Measurements from ENCODE around the gene DIPK1A.

DIPK1A gene

GRCh38 chr1:92872719-92873118 is 88.5 kb downstream of the DIPK1A start:
- H3K9me3 Mint-ChIP-seq: no peaks in the 10 kb centered on the region
- no peak overlapping the region for H3K27ac Mint-ChIP-seq
- peaks cover 19% of the 10 kb centered on the region for H3K36me3 Mint-ChIP-seq (ENCODE audit: low read depth)
- no peak overlapping the region for H3K4me3 Mint-ChIP-seq
- no peaks in the 10 kb centered on the region for H3K27me3 Mint-ChIP-seq (ENCODE audit: low read depth)
- peaks cover 8% of the 10 kb centered on the region for H3K4me1 Mint-ChIP-seq (ENCODE audit: low read depth)

- H3K4me3 Mint-ChIP-seq: no peak overlapping the region
- H3K36me3 Mint-ChIP-seq (ENCODE audit: low read depth): peaks cover 20% of the 10 kb centered on the region
- H3K27ac Mint-ChIP-seq: no peak overlapping the region
- no peaks in the 10 kb centered on the region for H3K27me3 Mint-ChIP-seq (ENCODE audit: low read depth)
- H3K9me3 Mint-ChIP-seq: no peaks in the 10 kb centered on the region
- H3K4me1 Mint-ChIP-seq (ENCODE audit: low read depth): no peaks in the 10 kb centered on the region
These were observed 90.7 kb downstream of the DIPK1A start for GRCh38 chr1:92870591-92870990.

GRCh38 chr1:92864131-92864530 is 97.1 kb downstream of the DIPK1A start:
- Mint-ChIP-seq H3K4me1 (ENCODE audit: low read depth) (peaks cover 4% of the 10 kb centered on the region), H3K27me3 (ENCODE audit: low read depth) (no peaks in the 10 kb centered on the region), H3K27ac (no peak overlapping the region), H3K36me3 (ENCODE audit: low read depth) (peaks cover 7% of the 10 kb centered on the region), H3K9me3 (no peaks in the 10 kb centered on the region), H3K4me3 (no peak overlapping the region)

GRCh38 chr1:92862605-92863004 is 98.7 kb downstream of the DIPK1A start:
- no peak overlapping the region for H3K27ac Mint-ChIP-seq
- H3K9me3 Mint-ChIP-seq: no peaks in the 10 kb centered on the region
- H3K4me3 Mint-ChIP-seq: no peak overlapping the region
- peaks cover 13% of the 10 kb centered on the region for H3K4me1 Mint-ChIP-seq (ENCODE audit: low read depth)
- no peaks in the 10 kb centered on the region for H3K27me3 Mint-ChIP-seq (ENCODE audit: low read depth)
- peaks cover 7% of the 10 kb centered on the region for H3K36me3 Mint-ChIP-seq (ENCODE audit: low read depth)

- no peaks in the 10 kb centered on the region for H3K27me3 Mint-ChIP-seq (ENCODE audit: low read depth)
- peak overlapping the region; percentile 69 for H3K4me3 Mint-ChIP-seq
- peaks cover 17% of the 10 kb centered on the region for H3K4me1 Mint-ChIP-seq (ENCODE audit: low read depth)
- H3K36me3 Mint-ChIP-seq (ENCODE audit: low read depth): peaks cover 9% of the 10 kb centered on the region
- H3K27ac Mint-ChIP-seq: peak overlapping the region; percentile 34
- peaks cover 7% of the 10 kb centered on the region for H3K9me3 Mint-ChIP-seq
These were observed 101.7 kb downstream of the DIPK1A start for GRCh38 chr1:92859400-92860039.

- H3K27ac Mint-ChIP-seq: peak overlapping the region; percentile 34
- H3K4me1 Mint-ChIP-seq (ENCODE audit: low read depth): peaks cover 20% of the 10 kb centered on the region
- no peaks in the 10 kb centered on the region for H3K27me3 Mint-ChIP-seq (ENCODE audit: low read depth)
- peaks cover 11% of the 10 kb centered on the region for H3K36me3 Mint-ChIP-seq (ENCODE audit: low read depth)
- peak overlapping the region; percentile 69 for H3K4me3 Mint-ChIP-seq
- peaks cover 8% of the 10 kb centered on the region for H3K9me3 Mint-ChIP-seq
These were observed 102.5 kb downstream of the DIPK1A start for GRCh38 chr1:92858564-92859399.

- no peaks in the 10 kb centered on the region for H3K27me3 Mint-ChIP-seq (ENCODE audit: low read depth)
- no peak overlapping the region for H3K27ac Mint-ChIP-seq
- no peak overlapping the region for H3K4me3 Mint-ChIP-seq
- H3K4me1 Mint-ChIP-seq (ENCODE audit: low read depth): peaks cover 20% of the 10 kb centered on the region
- peaks cover 8% of the 10 kb centered on the region for H3K9me3 Mint-ChIP-seq
- H3K36me3 Mint-ChIP-seq (ENCODE audit: low read depth): peaks cover 11% of the 10 kb centered on the region
These were observed 103.4 kb downstream of the DIPK1A start for GRCh38 chr1:92857817-92858216.

- peaks cover 9% of the 10 kb centered on the region for H3K36me3 Mint-ChIP-seq (ENCODE audit: low read depth)
- H3K4me3 Mint-ChIP-seq: no peak overlapping the region
- H3K27ac Mint-ChIP-seq: no peak overlapping the region
- peaks cover 21% of the 10 kb centered on the region for H3K4me1 Mint-ChIP-seq (ENCODE audit: low read depth)
- H3K27me3 Mint-ChIP-seq (ENCODE audit: low read depth): no peaks in the 10 kb centered on the region
- peaks cover 8% of the 10 kb centered on the region for H3K9me3 Mint-ChIP-seq
These were observed 106.0 kb downstream of the DIPK1A start for GRCh38 chr1:92855236-92855635.

GRCh38 chr1:92854101-92854785 is 107.0 kb downstream of the DIPK1A start:
- peaks cover 8% of the 10 kb centered on the region for H3K9me3 Mint-ChIP-seq
- no peak overlapping the region for H3K4me3 Mint-ChIP-seq
- H3K36me3 Mint-ChIP-seq (ENCODE audit: low read depth): peaks cover 9% of the 10 kb centered on the region
- H3K27ac Mint-ChIP-seq: no peak overlapping the region
- no peaks in the 10 kb centered on the region for H3K27me3 Mint-ChIP-seq (ENCODE audit: low read depth)
- H3K4me1 Mint-ChIP-seq (ENCODE audit: low read depth): peaks cover 19% of the 10 kb centered on the region

GRCh38 chr1:92853299-92853698 is 108.0 kb downstream of the DIPK1A start:
- H3K9me3 Mint-ChIP-seq: peaks cover 8% of the 10 kb centered on the region
- H3K4me3 Mint-ChIP-seq: no peak overlapping the region
- H3K36me3 Mint-ChIP-seq (ENCODE audit: low read depth): peaks cover 9% of the 10 kb centered on the region
- H3K27ac Mint-ChIP-seq: no peak overlapping the region
- H3K27me3 Mint-ChIP-seq (ENCODE audit: low read depth): no peaks in the 10 kb centered on the region
- peaks cover 12% of the 10 kb centered on the region for H3K4me1 Mint-ChIP-seq (ENCODE audit: low read depth)

- no peak overlapping the region for H3K4me3 Mint-ChIP-seq
- peaks cover 9% of the 10 kb centered on the region for H3K36me3 Mint-ChIP-seq (ENCODE audit: low read depth)
- H3K4me1 Mint-ChIP-seq (ENCODE audit: low read depth): peaks cover 8% of the 10 kb centered on the region
- peaks cover 8% of the 10 kb centered on the region for H3K9me3 Mint-ChIP-seq
- H3K27ac Mint-ChIP-seq: no peak overlapping the region
- no peaks in the 10 kb centered on the region for H3K27me3 Mint-ChIP-seq (ENCODE audit: low read depth)
These were observed 109.5 kb downstream of the DIPK1A start for GRCh38 chr1:92851729-92852128.

GRCh38 chr1:92850019-92850418 is 111.2 kb downstream of the DIPK1A start:
- no peak overlapping the region for H3K27ac Mint-ChIP-seq
- H3K27me3 Mint-ChIP-seq (ENCODE audit: low read depth): no peaks in the 10 kb centered on the region
- H3K4me3 Mint-ChIP-seq: no peak overlapping the region
- peaks cover 6% of the 10 kb centered on the region for H3K9me3 Mint-ChIP-seq
- H3K4me1 Mint-ChIP-seq (ENCODE audit: low read depth): peaks cover 8% of the 10 kb centered on the region
- H3K36me3 Mint-ChIP-seq (ENCODE audit: low read depth): peaks cover 10% of the 10 kb centered on the region

GRCh38 chr1:92848201-92848600 is 113.1 kb downstream of the DIPK1A start:
- Mint-ChIP-seq H3K36me3 (ENCODE audit: low read depth) (peaks cover 16% of the 10 kb centered on the region), H3K9me3 (no peaks in the 10 kb centered on the region), H3K27ac (no peak overlapping the region), H3K4me3 (no peak overlapping the region), H3K27me3 (ENCODE audit: low read depth) (no peaks in the 10 kb centered on the region), H3K4me1 (ENCODE audit: low read depth) (peaks cover 2% of the 10 kb centered on the region)

GRCh38 chr1:92845908-92846307 is 115.4 kb downstream of the DIPK1A start:
- no peak overlapping the region for H3K27ac Mint-ChIP-seq
- no peaks in the 10 kb centered on the region for H3K9me3 Mint-ChIP-seq
- H3K4me3 Mint-ChIP-seq: no peak overlapping the region
- H3K36me3 Mint-ChIP-seq (ENCODE audit: low read depth): peaks cover 29% of the 10 kb centered on the region
- H3K27me3 Mint-ChIP-seq (ENCODE audit: low read depth): no peaks in the 10 kb centered on the region
- H3K4me1 Mint-ChIP-seq (ENCODE audit: low read depth): peaks cover 2% of the 10 kb centered on the region

GRCh38 chr1:92844439-92844838 is 116.8 kb downstream of the DIPK1A start:
- H3K36me3 Mint-ChIP-seq (ENCODE audit: low read depth): peaks cover 35% of the 10 kb centered on the region
- H3K9me3 Mint-ChIP-seq: no peaks in the 10 kb centered on the region
- no peak overlapping the region for H3K4me3 Mint-ChIP-seq
- no peak overlapping the region for H3K27ac Mint-ChIP-seq
- peaks cover 3% of the 10 kb centered on the region for H3K4me1 Mint-ChIP-seq (ENCODE audit: low read depth)
- no peaks in the 10 kb centered on the region for H3K27me3 Mint-ChIP-seq (ENCODE audit: low read depth)
